Liver (tissue), 3 donors: ENCODE measurements around the gene SLC24A3.

Source experiments
- ATF3 ChIP-seq: IDR thresholded peaks from 2 replicates; pipeline ENCODE4 v1.6.1; 2016; ENCODE audit warnings: antibody characterized with exemption
- CTCF ChIP-seq: fragments of 150-350 bp; IDR thresholded peaks from 2 replicates; pipeline ENCODE4 v1.5.1; 2017; ENCODE audit warnings: improper control_type of control experiment, low read depth, low read length; ENCODE audit not compliant: missing input control
- EGR1 ChIP-seq, 2 donors: IDR thresholded peaks; 2 replicates each; pipeline ENCODE4 v1.6.1; 2016 to 2018; ENCODE audit warnings: antibody characterized with exemption in 2 of 2, low read depth in 2 of 2
- FOXA1 ChIP-seq: IDR thresholded peaks from 2 replicates; pipeline ENCODE4 v1.6.1; 2016; ENCODE audit warnings: antibody characterized with exemption
- GABPA ChIP-seq, 2 donors: IDR thresholded peaks in 1 of 2; conservative IDR thresholded peaks in 1 of 2; 2 replicates each; pipeline ENCODE4 v1.6.1; 2016; ENCODE audit warnings: antibody characterized with exemption in 2 of 2, mild to moderate bottlenecking in 1 of 2, moderate library complexity in 1 of 2
- JUND ChIP-seq, 2 donors: IDR thresholded peaks; 2 replicates each; pipeline ENCODE4 v1.6.1; 2016; ENCODE audit warnings: antibody characterized with exemption in 2 of 2
- NR2F2 ChIP-seq: IDR thresholded peaks from 2 replicates; pipeline ENCODE4 v1.6.1; 2016; ENCODE audit warnings: antibody characterized with exemption
- REST ChIP-seq: IDR thresholded peaks from 2 replicates; pipeline ENCODE4 v1.6.1; 2016; ENCODE audit warnings: antibody characterized with exemption, mild to moderate bottlenecking
- RXRA ChIP-seq, 2 donors: IDR thresholded peaks; 2 replicates each; pipeline ENCODE4 v1.6.1; 2017 to 2018; ENCODE audit warnings: antibody characterized with exemption in 2 of 2, mild to moderate bottlenecking in 1 of 2
- TAF1 ChIP-seq: conservative IDR thresholded peaks from 2 replicates; pipeline ENCODE4 v1.6.1; 2016; ENCODE audit warnings: antibody characterized with exemption, mild to moderate bottlenecking
- YY1 ChIP-seq: IDR thresholded peaks from 2 replicates; pipeline ENCODE4 v1.6.1; 2016; ENCODE audit warnings: antibody characterized with exemption, mild to moderate bottlenecking
- donor health status: healthy.
- donor health status: healthy.

- TF ChIP-seq JUND (IDR thresholded peaks at IDR 0.05) (no peak), NR2F2 (no peak), CTCF (no peak), FOXA1 (no peak), YY1 (no peak), TAF1 (no peak), ATF3 (no peak), REST (no peak), RXRA (IDR thresholded peaks at IDR 0.05) (no peak), GABPA (IDR thresholded peaks at IDR 0.05 in 1 of 2, conservative IDR thresholded peaks at IDR 0.05 in 1 of 2) (no peak), EGR1 (IDR thresholded peaks at IDR 0.05; ENCODE audit: low read depth in 2 of 2) (no peak)
Observed at GRCh38 chr20:19291818-19292132, 79.3 kb downstream of the SLC24A3 start.
